Upper lobe of left lung (tissue), 6 donors: ENCODE results near the gene CACNA2D2. TPM values are rescaled to one million over a fixed set of nuclear protein-coding genes. Genes with fewer than 3 reads are reported as not detected.
A peak's percentile ranks its signal among the peaks of the same experiment; 100 is the strongest.

Experiments used
- ATAC-seq, 2 donors: fragments of 200-7000 bp; cut with Tn5 transposase; one replicate each; pipeline ENCODE4 v1.9.1; 2022; ENCODE audit warnings: mild to moderate bottlenecking in 2 of 2, moderate library complexity in 2 of 2; ENCODE audit not compliant: low FRiP score in 2 of 2
- DNase-seq, 2 donors: peaks; one replicate each; pipeline ENCODE4 v3.0.0-alpha.2; 2019 to 2020
- H3K27ac ChIP-seq, 4 donors: fragments of 200-600 bp; sonication (generic); one replicate each; pipeline ENCODE4 v1.5.1; 2016 to 2019
- H3K27me3 ChIP-seq, 4 donors: fragments of 200-600 bp; sonication (generic); one replicate each; pipeline ENCODE4 v1.5.1; 2017 to 2019
- H3K36me3 ChIP-seq, 4 donors: fragments of 200-600 bp; sonication (generic); one replicate each; pipeline ENCODE4 v1.5.1; 2016 to 2019
- H3K4me1 ChIP-seq, 4 donors: fragments of 200-600 bp; sonication (generic); one replicate each; pipeline ENCODE4 v1.5.1; 2018 to 2019
- H3K4me3 ChIP-seq, 4 donors: fragments of 200-600 bp; sonication (generic); one replicate each; pipeline ENCODE4 v1.5.1; 2017 to 2019; ENCODE audit warnings: mild to moderate bottlenecking in 2 of 4, moderate library complexity in 1 of 4
- H3K9me3 ChIP-seq, 4 donors: fragments of 200-600 bp; sonication (generic); one replicate each; pipeline ENCODE4 v1.5.1; 2018 to 2019
- CTCF ChIP-seq, 6 experiments: fragments of 450-650 bp in 4 of 6; fragments of 200-600 bp in 2 of 6; sonication (generic) in 2 of 6; IDR thresholded peaks; one replicate each; pipeline ENCODE4 v1.5.1; 2016 to 2019; ENCODE audit warnings: antibody characterized with exemption in 6 of 6
- EP300 ChIP-seq, 4 donors: sonication (generic); formaldehyde crosslinking; IDR thresholded peaks; one replicate each; pipeline ENCODE4 v1.5.1; 2017; ENCODE audit warnings: antibody characterized with exemption in 4 of 4, control low read depth in 2 of 4
- POLR2A ChIP-seq, 4 donors: fragments of 450-650 bp; IDR thresholded peaks; one replicate each; pipeline ENCODE4 v1.5.1; 2016 to 2017; ENCODE audit warnings: antibody characterized with exemption in 4 of 4, mild to moderate bottlenecking in 2 of 4
- POLR2AphosphoS5 ChIP-seq, 2 donors: sonication (generic); formaldehyde crosslinking; IDR thresholded peaks; one replicate each; pipeline ENCODE4 v1.5.1; 2017; ENCODE audit warnings: antibody characterized with exemption in 2 of 2
- whole genome bisulfite sequencing, 2 donors: methylation state at CpG; one replicate each; pipeline ENCODE4 v1.1.5; 2017 to 2018; 5-methylcytosine and 5-hydroxymethylcytosine counted together
- total RNA-seq, 6 donors: library from RNA; depleted of rRNA in 4 of 6; stranded (reverse); fragments of >200 nt in 4 of 6; gene quantifications; one replicate each; pipeline versions ENCODE4 v1.1.0 to v1.2.1, GENCODE V29; 2016 to 2021
- donor health status: DM: no; HTN: no; CAD: no; lungs with moderate emphysema.
- donor health status: DM: no; HTN: yes; CAD: no; lungs with severe emphysema.

CACNA2D2 gene
- total RNA-seq, 6 donors from 2014 or later = 71.5 to 213 (median 113) TPM

- TF ChIP-seq CTCF (IDR thresholded peaks at IDR 0.05) = no peak
- TF ChIP-seq POLR2AphosphoS5 (IDR thresholded peaks at IDR 0.05) = no peak
- no peak for TF ChIP-seq EP300 (IDR thresholded peaks at IDR 0.05)
- no peak for TF ChIP-seq POLR2A (IDR thresholded peaks at IDR 0.05)
- H3K4me3 ChIP-seq = no peak overlapping the region
- H3K9me3 ChIP-seq = no peaks in the 10 kb centered on the region
- 94% methylated on average over 11 of the region's 11 CpGs; no CpG with 5 or more reads in 1 of the 2 donors for WGBS, 2 donors
- H3K27ac ChIP-seq = no peak overlapping the region
- ATAC-seq (no peak), DNase-seq (peak in 1 of 2 donors; percentile 56)
- H3K36me3 ChIP-seq = no peaks in the 10 kb centered on the region
- peaks cover 0 to 34% (median 2%) of the 10 kb centered on the region in 4 donors for H3K4me1 ChIP-seq
- H3K27me3 ChIP-seq = no peaks in the 10 kb centered on the region
Observed at GRCh38 chr3:50493623-50494022, 9.8 kb downstream of the CACNA2D2 start.

- no peak overlapping the region for H3K27ac ChIP-seq
- no peaks in the 10 kb centered on the region for H3K9me3 ChIP-seq
- DNase-seq (no peak), ATAC-seq (no peak)
- H3K36me3 ChIP-seq = no peaks in the 10 kb centered on the region
- no peak overlapping the region for H3K4me3 ChIP-seq
- WGBS, 2 donors = 79 to 89% methylated on average over 4 of the region's 4 CpGs
- H3K4me1 ChIP-seq = peaks cover 0 to 29% (median 2%) of the 10 kb centered on the region in 4 donors
- H3K27me3 ChIP-seq = no peaks in the 10 kb centered on the region
- TF ChIP-seq CTCF (IDR thresholded peaks at IDR 0.05) = no peak
- no peak for TF ChIP-seq POLR2A (IDR thresholded peaks at IDR 0.05)
Observed at GRCh38 chr3:50493086-50493485, 10.3 kb downstream of the CACNA2D2 start.

- Histone ChIP-seq H3K4me1 (peaks cover 0 to 26% (median under 1%) of the 10 kb centered on the region in 4 donors), H3K27me3 (no peaks in the 10 kb centered on the region), H3K36me3 (no peaks in the 10 kb centered on the region), H3K9me3 (no peaks in the 10 kb centered on the region), H3K4me3 (no peak overlapping the region), H3K27ac (no peak overlapping the region)
- ATAC-seq (no peak), DNase-seq (no peak)
- TF ChIP-seq POLR2AphosphoS5 (IDR thresholded peaks at IDR 0.05) (no peak), EP300 (IDR thresholded peaks at IDR 0.05) (no peak), POLR2A (IDR thresholded peaks at IDR 0.05) (no peak), CTCF (IDR thresholded peaks at IDR 0.05) (no peak)
- WGBS, 2 donors = 57 to 76% methylated on average over 5 of the region's 5 CpGs
Observed at GRCh38 chr3:50491023-50491422, 12.4 kb downstream of the CACNA2D2 start.

GRCh38 chr3:50490424-50490823, 13.0 kb downstream of the CACNA2D2 start:
- Histone ChIP-seq H3K27ac (no peak overlapping the region), H3K4me3 (no peak overlapping the region), H3K9me3 (no peaks in the 10 kb centered on the region), H3K4me1 (peaks cover 0 to 30% (median 3%) of the 10 kb centered on the region in 4 donors), H3K27me3 (no peaks in the 10 kb centered on the region), H3K36me3 (no peaks in the 10 kb centered on the region)
- ATAC-seq (no peak), DNase-seq (no peak)
- WGBS, 2 donors = 50% methylated on average over 1 of the region's 1 CpG; no CpG with 5 or more reads in 1 of the 2 donors
- no peak for TF ChIP-seq CTCF (IDR thresholded peaks at IDR 0.05)
- no peak for TF ChIP-seq POLR2AphosphoS5 (IDR thresholded peaks at IDR 0.05)
- TF ChIP-seq POLR2A (IDR thresholded peaks at IDR 0.05) = no peak
- TF ChIP-seq EP300 (IDR thresholded peaks at IDR 0.05) = no peak

GRCh38 chr3:50487181-50487580, 16.3 kb downstream of the CACNA2D2 start:
- no peak for TF ChIP-seq CTCF (IDR thresholded peaks at IDR 0.05)
- TF ChIP-seq EP300 (IDR thresholded peaks at IDR 0.05) = no peak
- no peak for TF ChIP-seq POLR2AphosphoS5 (IDR thresholded peaks at IDR 0.05)
- no peak for TF ChIP-seq POLR2A (IDR thresholded peaks at IDR 0.05)
- H3K9me3 ChIP-seq = no peaks in the 10 kb centered on the region
- no peak overlapping the region for H3K4me3 ChIP-seq
- 71 to 84% methylated on average over 3 to 6 of the region's 6 CpGs for WGBS, 2 donors
- no peak overlapping the region for H3K27ac ChIP-seq
- no peaks in the 10 kb centered on the region for H3K27me3 ChIP-seq
- no peak for DNase-seq
- peaks cover 0 to 48% (median 12%) of the 10 kb centered on the region in 4 donors for H3K4me1 ChIP-seq
- no peak for ATAC-seq
- H3K36me3 ChIP-seq = no peaks in the 10 kb centered on the region
